HG03469 (cell line): ENCODE results near the gene ZCCHC10.
"Not testable (repeated sequence)": the region's sequence is repeated elsewhere in the genome, so short reads cannot be mapped to it uniquely, and the experiment has no call there.

Experiments used
- ATAC-seq: cut with Tn5 transposase; IDR thresholded peaks from one replicate; pipeline ENCODE4 v1.9.1; 2021; ENCODE audit warnings: mild to moderate bottlenecking, moderate library complexity, moderate number of reproducible peaks; ENCODE audit not compliant: unreplicated experiment

ZCCHC10 gene

GRCh38 chr5:133046560-133046959 lies 20.2 kb upstream of the ZCCHC10 start:
- ATAC-seq = not testable (repeated sequence)

GRCh38 chr5:133041910-133042309 lies 15.6 kb upstream of the ZCCHC10 start:
- ATAC-seq = no peak

GRCh38 chr5:133041157-133041784 lies 14.9 kb upstream of the ZCCHC10 start:
- ATAC-seq = no peak

DNA sequence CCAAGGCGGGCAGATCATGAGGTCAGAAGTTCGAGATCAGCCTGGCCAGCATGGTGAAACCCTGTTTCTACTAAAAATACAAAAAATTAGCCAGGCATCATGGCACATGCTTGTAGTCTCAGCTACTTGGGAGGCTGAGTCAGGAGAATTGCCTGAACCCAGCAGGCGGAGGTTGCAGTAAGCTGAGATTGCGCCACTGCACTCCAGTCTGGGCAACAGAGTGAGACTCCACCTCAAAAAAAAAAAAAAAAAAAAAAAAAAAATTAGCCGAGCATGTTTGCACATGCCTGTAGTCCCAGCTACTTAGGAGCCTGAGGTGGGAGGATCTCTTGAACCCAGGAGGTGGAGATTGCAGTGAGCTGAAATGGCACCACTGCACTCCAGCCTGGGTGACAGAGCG lies 10.3 kb upstream of the ZCCHC10 start:
- not testable (repeated sequence) for ATAC-seq

DNA sequence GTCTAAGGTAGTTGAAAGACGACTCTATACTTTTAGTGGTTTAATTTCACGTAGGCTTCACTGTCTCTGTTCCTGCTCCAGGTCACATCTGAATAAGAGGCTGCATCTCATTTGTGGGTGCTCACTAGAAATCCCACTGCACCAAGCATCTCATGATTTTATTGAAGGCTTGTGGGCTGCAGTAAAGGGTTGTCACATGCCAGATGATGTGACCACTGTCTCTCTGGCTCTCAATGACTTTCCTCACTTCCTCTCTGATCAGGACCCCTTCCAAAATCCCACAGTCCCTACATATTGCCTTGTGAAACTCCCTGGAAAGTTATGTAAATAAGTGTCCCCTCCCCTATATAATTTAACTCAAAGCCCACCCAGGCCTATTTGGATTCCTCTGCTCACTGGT lies 8.9 kb upstream of the ZCCHC10 start:
- ATAC-seq = no peak

GRCh38 chr5:133034064-133034463 lies 7.7 kb upstream of the ZCCHC10 start:
- no peak for ATAC-seq

DNA sequence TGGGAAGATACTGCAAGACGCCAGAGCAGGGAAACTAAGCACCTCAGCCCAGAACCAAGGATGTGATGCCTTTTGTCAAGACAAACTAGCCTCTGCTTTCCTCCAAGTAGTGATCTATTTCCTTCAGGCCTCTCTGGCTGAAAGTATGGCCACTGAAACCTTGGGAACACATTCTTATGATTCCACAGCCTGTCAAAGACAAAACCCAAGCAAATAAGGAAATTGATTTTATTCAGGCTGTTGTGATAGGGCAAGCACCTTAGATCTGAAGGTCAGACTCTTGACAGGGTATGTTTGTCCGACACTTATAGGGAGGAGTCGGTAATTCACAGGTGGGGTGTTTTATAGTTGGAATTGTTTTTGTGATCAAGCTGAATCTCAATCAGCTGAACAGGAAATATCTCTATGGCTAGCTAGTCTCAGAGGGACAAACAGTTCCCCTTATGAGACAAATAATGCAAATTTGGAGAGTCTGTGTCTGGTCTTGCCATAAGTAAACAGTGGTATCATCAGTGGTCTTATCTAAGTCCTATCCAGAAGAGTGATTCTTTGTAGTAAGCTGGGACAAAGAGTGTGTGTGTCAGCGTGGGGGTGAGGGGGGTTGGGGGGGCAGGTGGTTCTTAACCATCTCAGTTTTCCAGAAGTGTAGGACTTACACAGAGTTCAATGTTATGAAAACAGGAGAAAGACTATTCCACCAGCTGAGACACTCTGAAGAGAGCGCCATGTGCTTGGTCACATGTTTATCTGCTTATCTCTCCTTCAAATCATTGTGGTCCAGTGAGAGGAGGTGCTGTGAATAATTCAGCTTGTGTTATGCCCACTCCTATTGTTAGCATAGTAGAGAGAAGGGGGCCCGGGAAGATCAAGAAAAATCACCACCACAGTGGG lies 6.7 kb upstream of the ZCCHC10 start:
- ATAC-seq = no peak

DNA sequence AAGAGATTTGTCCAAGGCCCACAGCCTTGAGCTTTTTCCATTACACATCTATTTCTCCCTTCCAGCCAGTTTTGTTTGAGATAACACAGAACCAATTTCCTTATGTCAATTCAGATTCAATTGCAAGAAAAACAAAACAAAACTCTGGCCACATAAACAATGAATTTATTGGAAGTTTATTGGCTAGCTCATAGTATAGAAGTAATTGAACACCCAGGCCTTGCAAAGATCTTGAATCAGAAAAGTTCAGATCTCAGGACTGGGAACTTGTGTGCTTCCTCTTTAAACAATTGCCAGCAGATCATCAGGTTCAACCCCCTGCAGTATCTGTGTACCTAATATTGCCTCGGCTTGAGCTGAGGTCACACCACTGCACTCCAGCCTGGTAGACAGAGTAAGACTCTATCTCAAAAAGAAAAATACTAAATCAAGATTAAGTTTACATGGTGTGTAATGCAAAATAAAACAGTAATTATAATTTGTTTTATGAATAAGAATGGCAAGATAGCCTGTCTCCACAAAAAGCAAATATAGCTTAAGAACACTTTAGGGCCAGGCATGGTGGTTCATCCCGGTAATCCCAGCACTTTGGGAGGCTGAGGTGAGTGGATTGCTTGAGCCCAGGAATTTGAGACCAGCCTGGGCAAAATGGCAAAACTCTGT lies 4.1 kb upstream of the ZCCHC10 start:
- ATAC-seq = no peak

GRCh38 chr5:133029416-133029815 lies 3.1 kb upstream of the ZCCHC10 start:
- ATAC-seq = no peak

GRCh38 chr5:133026664-133027153 lies 360 bp upstream of the ZCCHC10 start:
- no peak for ATAC-seq

- not testable (repeated sequence) for ATAC-seq
These were observed 6.9 kb downstream of the ZCCHC10 start for GRCh38 chr5:133019471-133019870.

DNA sequence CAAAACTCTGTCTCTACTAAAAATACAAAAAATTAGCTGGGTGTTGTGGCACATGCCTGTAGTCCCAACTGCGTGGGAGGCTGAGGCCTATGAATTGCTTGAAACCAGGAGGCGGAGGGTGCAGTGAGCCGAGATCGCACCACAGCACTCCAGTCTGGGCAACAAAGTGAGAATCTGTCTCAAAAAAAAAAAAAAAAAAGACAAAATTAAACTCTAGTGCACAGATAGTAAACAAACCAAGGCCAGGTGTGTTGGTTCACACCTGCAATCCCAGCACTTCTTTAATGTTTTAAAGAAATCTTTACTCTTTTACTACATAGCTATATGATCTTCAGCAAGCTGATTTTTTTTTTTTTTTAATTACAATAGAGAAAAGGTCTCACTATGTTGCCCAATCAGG lies 8.4 kb downstream of the ZCCHC10 start:
- ATAC-seq = no peak

DNA sequence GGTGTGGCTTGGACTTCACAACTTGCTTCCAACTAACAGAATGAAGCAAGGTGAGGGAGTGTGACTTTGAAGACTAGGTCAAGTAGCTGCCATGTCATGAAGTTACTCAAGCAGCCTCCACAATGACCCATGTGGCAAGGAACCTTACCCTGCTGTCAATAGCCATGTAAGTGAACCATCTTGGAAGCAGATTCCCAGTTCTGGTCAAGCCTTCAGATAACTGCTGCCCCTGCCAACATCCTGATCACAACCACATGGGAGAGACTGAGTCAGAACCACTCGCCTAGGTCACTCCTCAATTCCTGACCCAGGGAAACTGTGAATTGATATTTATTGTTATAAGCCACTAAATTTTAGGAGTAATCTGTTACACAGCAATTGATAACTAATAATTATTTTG lies 10.9 kb downstream of the ZCCHC10 start:
- ATAC-seq = no peak

DNA sequence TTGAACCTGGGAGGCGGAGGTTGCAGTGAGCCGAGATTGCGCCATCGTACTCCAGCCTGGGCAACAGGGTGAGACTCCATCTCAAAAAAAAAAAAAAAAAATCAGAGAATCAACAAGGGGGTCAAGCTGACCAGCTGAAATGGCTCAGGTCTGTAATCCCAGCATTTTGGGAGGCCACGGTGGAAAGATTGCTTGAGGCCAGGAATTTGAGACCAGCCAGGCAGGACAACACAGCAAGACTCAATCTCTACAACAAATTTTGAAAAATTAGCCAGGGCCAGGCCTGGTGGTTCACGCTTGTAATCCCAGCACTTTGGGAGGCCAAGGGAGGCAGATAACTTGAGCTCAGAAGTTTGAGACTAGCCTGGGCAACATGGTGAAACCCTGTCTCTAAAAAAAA lies 17.9 kb downstream of the ZCCHC10 start:
- not testable (repeated sequence) for ATAC-seq

DNA sequence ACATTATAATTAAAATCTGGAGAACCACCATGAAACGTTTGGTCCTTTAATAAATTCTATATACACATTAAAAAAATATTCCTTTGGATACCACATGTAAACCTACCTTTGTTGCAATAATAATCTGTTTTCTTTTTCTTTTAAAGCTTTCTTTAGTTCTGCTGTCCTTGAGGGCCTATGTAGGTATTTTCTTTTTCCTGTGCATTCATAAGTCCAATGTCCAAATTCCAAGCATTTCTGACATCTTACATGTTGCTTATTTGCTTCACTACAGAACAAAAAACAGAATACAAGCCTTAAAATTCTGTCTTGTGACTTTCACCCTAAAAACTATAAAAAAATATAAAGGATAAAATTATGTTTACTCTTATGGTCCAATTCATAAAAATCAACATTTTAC lies 19.7 kb downstream of the ZCCHC10 start:
- no peak for ATAC-seq

GRCh38 chr5:132999246-132999645 lies 27.1 kb downstream of the ZCCHC10 start:
- no peak for ATAC-seq

GRCh38 chr5:132998556-132998955 lies 27.8 kb downstream of the ZCCHC10 start:
- no peak for ATAC-seq

DNA sequence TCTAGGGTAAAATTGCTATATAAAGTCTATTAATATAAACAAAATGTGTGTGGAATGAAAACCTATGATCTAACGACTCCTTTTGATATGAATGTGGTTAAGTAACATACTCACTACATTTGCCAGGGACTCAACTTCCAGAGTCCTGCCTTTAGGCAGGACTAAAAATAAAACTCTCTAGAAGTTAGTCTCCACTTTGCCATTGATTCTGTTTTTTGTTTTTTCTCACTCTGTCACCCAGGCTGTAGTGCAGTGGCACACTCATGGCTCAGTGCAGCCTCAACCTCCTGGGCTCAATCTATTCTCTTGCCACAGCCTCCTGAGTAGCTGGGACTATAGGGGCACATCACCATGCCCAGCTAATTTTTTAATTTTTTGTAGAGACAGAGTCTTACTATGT lies 30.0 kb downstream of the ZCCHC10 start:
- no peak for ATAC-seq

- ATAC-seq = no peak
These were observed 38.6 kb downstream of the ZCCHC10 start for GRCh38 chr5:132987531-132988408.

GRCh38 chr5:132982971-132983370 lies 43.4 kb downstream of the ZCCHC10 start:
- not testable (repeated sequence) for ATAC-seq

- no peak for ATAC-seq
These were observed 45.1 kb downstream of the ZCCHC10 start for GRCh38 chr5:132981288-132981687.
